Regular cardiac myocyte (primary cell): ENCODE results near the gene CDPF1. TPM values are rescaled to one million over a fixed set of nuclear protein-coding genes. Genes with fewer than 3 reads are reported as not detected.

Experiments
- total RNA-seq: library from RNA; depleted of rRNA; stranded (reverse); fragments of >200 nt; gene quantifications from 2 replicates; pipeline ENCODE4 v1.2.3, GENCODE V29; 2014

The CDPF1 gene, protein sequence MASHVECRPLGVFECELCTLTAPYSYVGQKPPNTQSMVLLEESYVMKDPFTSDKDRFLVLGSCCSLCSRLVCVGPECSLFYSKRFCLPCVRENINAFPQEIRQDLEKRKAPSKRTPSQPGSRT
- 7.5 and 9.9 TPM in 2 replicates for total RNA-seq

DNA sequence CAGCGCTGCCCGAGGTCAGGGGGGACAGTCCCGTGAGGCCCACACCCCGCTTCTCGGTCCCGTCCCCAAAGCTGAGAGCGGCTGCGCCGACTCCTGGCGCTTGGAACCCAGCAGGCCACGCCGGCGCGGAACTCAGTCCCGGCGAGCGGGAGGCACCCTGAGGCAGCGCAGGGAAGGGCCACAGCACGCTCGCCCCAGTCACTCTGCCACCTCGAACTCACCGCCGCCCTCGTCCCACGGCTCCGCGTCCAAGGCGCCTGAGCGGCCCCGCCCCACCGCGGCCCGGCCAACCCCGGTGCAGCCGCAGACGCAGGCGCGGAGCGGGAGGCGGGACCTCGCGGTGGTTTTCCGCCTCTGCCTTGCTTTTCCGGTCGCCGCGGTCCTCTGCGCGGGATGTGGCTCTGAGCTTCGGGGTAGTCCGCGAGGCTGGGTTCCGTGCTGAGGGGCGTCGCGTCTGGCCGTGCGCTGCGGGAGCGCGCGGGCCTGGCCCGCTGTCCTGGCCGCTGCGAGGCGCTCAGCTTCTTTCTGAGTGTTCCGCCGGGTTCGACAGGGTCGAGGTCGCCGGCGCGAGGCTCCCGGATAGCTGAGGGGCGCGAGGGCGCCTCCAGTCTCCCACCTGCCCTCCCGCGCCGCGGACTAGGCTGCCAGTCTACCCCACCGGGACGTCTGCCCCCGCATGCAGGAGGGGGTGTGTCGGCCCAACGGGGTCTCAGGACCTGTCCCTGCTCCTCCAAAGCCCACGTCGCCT lies at the start of gene CDPF1:
Gene CDPF1 (minus strand): TSS at position 259 of the 748 bp plus-strand sequence. CDS start 2,009 bp downstream, outside the sequence.

DNA sequence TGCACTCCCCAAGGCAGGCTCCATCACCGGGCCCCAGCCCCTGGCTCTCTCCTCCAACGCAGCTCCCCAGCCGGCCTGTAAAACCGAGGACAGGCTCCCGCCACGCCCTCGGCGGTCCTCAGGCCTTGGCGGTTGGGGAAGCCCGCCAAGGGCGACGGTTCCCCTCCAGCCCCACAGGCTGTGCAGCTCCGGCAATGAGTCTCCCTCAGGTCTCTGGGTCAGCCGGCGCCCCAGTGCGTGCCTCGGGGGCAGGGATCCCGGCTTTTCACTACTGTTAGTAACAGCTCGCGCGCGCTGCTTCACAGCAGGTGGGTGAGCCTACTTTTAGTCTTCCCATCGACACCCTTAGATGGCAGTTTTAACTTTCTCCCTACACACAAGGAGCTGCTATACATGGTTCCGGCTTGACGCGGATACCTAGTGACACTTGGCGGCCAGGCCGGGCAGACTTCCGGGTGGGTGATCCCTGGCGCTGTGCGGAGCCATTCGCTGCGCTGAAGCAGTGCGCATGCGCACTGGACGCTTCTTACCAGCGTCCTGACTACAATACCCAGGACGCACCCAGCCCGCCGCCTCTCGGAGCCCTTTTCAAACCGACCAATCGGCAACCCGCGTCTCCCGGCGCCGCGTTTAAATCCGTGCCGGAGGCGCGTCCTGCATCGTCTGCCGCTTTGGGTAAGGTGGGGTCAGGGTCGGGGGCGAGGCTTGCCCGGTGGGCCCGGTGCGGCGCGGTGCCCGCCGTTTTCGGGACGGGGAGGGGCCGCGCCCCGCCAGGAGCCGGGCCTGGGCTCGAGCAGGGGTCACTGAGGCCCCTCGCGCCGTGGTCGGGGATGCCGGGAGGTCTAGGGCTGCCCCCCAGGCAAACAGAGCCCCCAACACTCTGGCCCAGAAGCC lies 46.4 kb upstream of the CDPF1 start, which contains the start of gene GTSE1:
Gene GTSE1 (plus strand): TSS at position 614 of the 894 bp plus-strand sequence. CDS start 531 bp downstream, outside the sequence.

DNA sequence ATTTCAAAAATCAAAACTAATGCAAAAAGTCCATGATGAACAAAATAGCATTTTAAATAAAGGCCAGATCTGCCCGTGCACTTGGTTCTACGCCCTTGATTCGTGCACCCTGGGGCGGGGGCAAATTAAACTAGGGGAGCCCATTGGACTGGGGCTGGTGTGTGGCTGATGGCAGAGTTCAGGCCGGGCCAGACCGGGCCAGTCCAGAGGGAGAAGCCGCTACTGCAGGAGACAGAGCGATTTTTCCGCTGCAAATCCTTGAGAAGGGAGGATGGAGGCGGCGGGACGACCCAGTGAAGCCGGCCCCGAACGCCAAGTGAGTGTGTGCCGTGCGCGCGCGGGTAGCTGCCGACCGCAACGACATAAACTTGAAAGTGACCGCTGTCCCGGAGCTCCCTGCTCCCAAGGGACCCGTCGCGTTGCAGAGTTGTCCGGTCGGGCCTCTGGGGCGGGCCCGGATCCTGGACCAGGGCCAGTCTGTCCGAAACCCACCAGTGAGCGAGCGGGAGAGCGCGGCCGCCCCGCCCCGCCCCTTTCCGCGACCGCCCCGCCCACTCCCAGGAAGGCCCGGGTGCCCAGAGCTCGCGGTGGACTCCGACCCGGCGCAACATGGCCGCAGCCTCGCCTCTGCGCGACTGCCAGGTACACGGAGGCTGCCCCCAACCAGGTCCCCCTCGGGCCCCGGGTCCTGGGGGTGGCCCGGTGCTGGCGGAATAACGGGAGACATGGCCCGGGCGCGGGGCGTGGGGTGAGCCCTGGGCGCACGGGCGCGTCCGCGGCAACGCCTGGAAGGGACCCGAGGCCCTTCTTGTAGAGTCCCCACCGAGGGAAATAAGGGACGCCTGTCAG lies 17.6 kb upstream of the CDPF1 start, which contains the start of gene TTC38:
Gene TTC38 (plus strand): TSS at position 578 of the 849 bp plus-strand sequence. CDS start 32 bp downstream, at position 610.

DNA sequence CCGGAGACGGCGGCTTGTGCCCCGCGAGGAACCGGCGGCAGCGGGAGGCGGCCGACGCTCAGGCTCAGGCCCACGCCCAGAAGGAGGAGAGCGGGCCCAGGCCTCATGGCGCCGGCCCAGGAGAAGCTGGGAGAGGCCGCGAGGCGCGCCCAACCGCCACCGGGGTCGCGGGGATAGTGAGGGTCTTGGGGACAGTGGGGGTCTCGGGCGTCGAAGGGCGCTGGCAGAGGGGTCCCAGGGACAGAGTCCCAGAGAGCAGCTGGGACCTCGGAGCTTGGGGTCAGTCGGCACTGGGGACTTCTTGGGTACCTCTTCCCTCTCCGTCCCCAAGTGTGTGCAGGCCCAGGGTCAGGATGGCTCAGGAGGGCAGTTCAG lies 13.1 kb upstream of the CDPF1 start, which contains the start of gene PKDREJ:
Gene PKDREJ (minus strand): TSS at position 128 of the 375 bp plus-strand sequence. CDS start 21 bp downstream, at position 107.

Other genes with a start within 250 kb of the CDPF1 start
- gene PPARA, start 99.8 kb downstream of the CDPF1 start, total RNA-seq = 10.5 and 16.9 TPM in 2 replicates
- under 0.01 TPM in 1 of 2 replicates, not detected in the other for gene PKDREJ, start 13.1 kb upstream of the CDPF1 start, total RNA-seq
- 15.5 and 23.0 TPM in 2 replicates for gene TTC38, start 17.7 kb upstream of the CDPF1 start, total RNA-seq
- 0.56 and 11.3 TPM in 2 replicates for gene GTSE1, start 46.6 kb upstream of the CDPF1 start, total RNA-seq
- 30.2 and 34.3 TPM in 2 replicates for gene TRMU, start 85.4 kb upstream of the CDPF1 start, total RNA-seq